ENCODE measurements around the gene OBSCN. TPM values are rescaled to one million over a fixed set of nuclear protein-coding genes. Genes with fewer than 3 reads are reported as not detected.

The OBSCN gene
- total RNA-seq, 2 experiments from 2014 or later: 29.5 to 45.2 TPM

DNA sequence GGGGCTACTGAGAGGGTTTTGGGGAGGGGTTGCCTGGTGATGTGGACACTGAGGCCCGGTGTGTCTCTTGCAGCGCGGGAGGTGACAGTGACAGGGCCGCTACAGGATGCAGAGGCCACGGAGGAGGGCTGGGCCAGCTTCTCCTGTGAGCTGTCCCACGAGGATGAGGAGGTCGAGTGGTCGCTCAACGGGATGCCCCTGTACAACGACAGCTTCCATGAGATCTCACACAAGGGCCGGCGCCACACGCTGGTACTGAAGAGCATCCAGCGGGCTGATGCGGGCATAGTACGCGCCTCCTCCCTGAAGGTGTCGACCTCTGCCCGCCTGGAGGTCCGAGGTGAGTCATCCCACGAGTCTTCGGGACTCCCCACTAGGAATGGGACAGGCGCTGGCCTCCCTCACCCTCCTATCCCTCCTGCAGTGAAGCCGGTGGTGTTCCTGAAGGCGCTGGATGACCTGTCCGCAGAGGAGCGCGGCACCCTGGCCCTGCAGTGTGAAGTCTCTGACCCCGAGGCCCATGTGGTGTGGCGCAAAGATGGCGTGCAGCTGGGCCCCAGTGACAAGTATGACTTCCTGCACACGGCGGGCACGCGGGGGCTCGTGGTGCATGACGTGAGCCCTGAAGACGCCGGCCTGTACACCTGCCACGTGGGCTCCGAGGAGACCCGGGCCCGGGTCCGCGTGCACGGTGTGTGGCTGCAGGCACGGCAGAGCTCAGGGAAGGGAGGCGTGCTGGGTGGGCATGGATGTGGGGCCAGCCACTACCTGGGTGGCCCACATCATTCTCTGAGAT lies 72.5 kb downstream of the OBSCN start:
- ChIA-PET POLR2A (no interaction called here), CTCF (ENCODE audit: unreplicated experiment) (no interaction called here)
- no peak for DNase-seq (ENCODE audit: low spot score)

GRCh38 chr1:228280961-228281591 lies 73.2 kb downstream of the OBSCN start:
- no peak for DNase-seq (ENCODE audit: low spot score)
- no peak for TF ChIP-seq EZH2phosphoT487 (IDR thresholded peaks at IDR 0.05; ENCODE audit: borderline replicate concordance, low read depth, low read length)
- TF ChIP-seq, protein P1, sequence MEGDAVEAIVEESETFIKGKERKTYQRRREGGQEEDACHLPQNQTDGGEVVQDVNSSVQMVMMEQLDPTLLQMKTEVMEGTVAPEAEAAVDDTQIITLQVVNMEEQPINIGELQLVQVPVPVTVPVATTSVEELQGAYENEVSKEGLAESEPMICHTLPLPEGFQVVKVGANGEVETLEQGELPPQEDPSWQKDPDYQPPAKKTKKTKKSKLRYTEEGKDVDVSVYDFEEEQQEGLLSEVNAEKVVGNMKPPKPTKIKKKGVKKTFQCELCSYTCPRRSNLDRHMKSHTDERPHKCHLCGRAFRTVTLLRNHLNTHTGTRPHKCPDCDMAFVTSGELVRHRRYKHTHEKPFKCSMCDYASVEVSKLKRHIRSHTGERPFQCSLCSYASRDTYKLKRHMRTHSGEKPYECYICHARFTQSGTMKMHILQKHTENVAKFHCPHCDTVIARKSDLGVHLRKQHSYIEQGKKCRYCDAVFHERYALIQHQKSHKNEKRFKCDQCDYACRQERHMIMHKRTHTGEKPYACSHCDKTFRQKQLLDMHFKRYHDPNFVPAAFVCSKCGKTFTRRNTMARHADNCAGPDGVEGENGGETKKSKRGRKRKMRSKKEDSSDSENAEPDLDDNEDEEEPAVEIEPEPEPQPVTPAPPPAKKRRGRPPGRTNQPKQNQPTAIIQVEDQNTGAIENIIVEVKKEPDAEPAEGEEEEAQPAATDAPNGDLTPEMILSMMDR (conservative IDR thresholded peaks at IDR 0.05; ENCODE audit: low read length): no peak

More for the DNA sequence above, 72.5 kb downstream of the OBSCN start:
- Histone ChIP-seq H3K27ac (ENCODE audit: low read depth, low read length, poor library complexity, severe bottlenecking) (no peak overlapping the region), H4K20me1 (ENCODE audit: insufficient read depth, low read length) (no peaks in the 10 kb centered on the region), H3K36me3 (ENCODE audit: insufficient read depth, low read length) (peaks cover 7% of the 10 kb centered on the region; the same call in 1 of the 2 replicates), H3K4me2 (ENCODE audit: low read length) (no peak overlapping the region), H3K79me2 (ENCODE audit: insufficient read depth, low read depth, low read length) (no peaks in the 10 kb centered on the region), H3K9me3 (ENCODE audit: low read length) (no peaks in the 10 kb centered on the region), H2AFZ (ENCODE audit: low read length) (no peak overlapping the region), H3K9me2 (ENCODE audit: insufficient read depth, low read length) (no peaks in the 10 kb centered on the region), H3K4me3 (ENCODE audit: low read depth, low read length, poor library complexity, severe bottlenecking) (no peak overlapping the region), H3K4me1 (ENCODE audit: insufficient read depth, low read length, poor library complexity, severe bottlenecking) (peaks cover 12% of the 10 kb centered on the region)
- no peak for TF ChIP-seq EZH2phosphoT487 (IDR thresholded peaks at IDR 0.05; ENCODE audit: borderline replicate concordance, low read depth, low read length)
- TF ChIP-seq, protein P1 (conservative IDR thresholded peaks at IDR 0.05; ENCODE audit: low read length): no peak
- BruUV-seq (replicated peaks): no TSS peak
- intact Hi-C loops (cut with micrococcal nuclease; ENCODE audit: unreplicated experiment): no loop called here

More at GRCh38 chr1:228280961-228281591, 73.2 kb downstream of the OBSCN start:
- no peak overlapping the region for H3K4me3 ChIP-seq (ENCODE audit: low read depth, low read length, poor library complexity, severe bottlenecking)
- H3K79me2 ChIP-seq (ENCODE audit: insufficient read depth, low read depth, low read length): no peaks in the 10 kb centered on the region
- no peaks in the 10 kb centered on the region for H3K9me2 ChIP-seq (ENCODE audit: insufficient read depth, low read length)
- POLR2A ChIA-PET: no interaction called here
- no peaks in the 10 kb centered on the region for H4K20me1 ChIP-seq (ENCODE audit: insufficient read depth, low read length)
- peaks cover 7% of the 10 kb centered on the region; the same call in 1 of the 2 replicates for H3K36me3 ChIP-seq (ENCODE audit: insufficient read depth, low read length)
- intact Hi-C loops (cut with micrococcal nuclease; ENCODE audit: unreplicated experiment): no loop called here
- no peak overlapping the region for H3K27ac ChIP-seq (ENCODE audit: low read depth, low read length, poor library complexity, severe bottlenecking)
- no peaks in the 10 kb centered on the region for H3K9me3 ChIP-seq (ENCODE audit: low read length)
- no peak overlapping the region for H2AFZ ChIP-seq (ENCODE audit: low read length)
- CTCF ChIA-PET (ENCODE audit: unreplicated experiment): no interaction called here
- no TSS peak for BruUV-seq (replicated peaks)
- peaks cover 4% of the 10 kb centered on the region for H3K4me1 ChIP-seq (ENCODE audit: insufficient read depth, low read length, poor library complexity, severe bottlenecking)
- H3K4me2 ChIP-seq (ENCODE audit: low read length): no peak overlapping the region

Measured in OCI-LY7 (cell line).